Esophagus squamous epithelium (tissue), 4 donors: ENCODE data around the gene NUP133.

Source experiments
- POLR2A ChIP-seq, 4 donors: fragments of 450-650 bp; IDR thresholded peaks; one replicate each; pipeline ENCODE4 v1.6.1; 2017; ENCODE audit warnings: antibody characterized with exemption in 4 of 4, mild to moderate bottlenecking in 4 of 4, moderate library complexity in 3 of 4
- TF ChIP-seq, protein P1 (sequence below), 6 experiments: fragments of 450-650 bp in 4 of 6; fragments of 200-600 bp in 2 of 6; sonication (generic) in 2 of 6; IDR thresholded peaks; one replicate each; pipeline ENCODE4 v1.5.1; 2016 to 2019; ENCODE audit warnings: antibody characterized with exemption in 6 of 6, mild to moderate bottlenecking in 4 of 6, moderate library complexity in 4 of 6

DNA sequence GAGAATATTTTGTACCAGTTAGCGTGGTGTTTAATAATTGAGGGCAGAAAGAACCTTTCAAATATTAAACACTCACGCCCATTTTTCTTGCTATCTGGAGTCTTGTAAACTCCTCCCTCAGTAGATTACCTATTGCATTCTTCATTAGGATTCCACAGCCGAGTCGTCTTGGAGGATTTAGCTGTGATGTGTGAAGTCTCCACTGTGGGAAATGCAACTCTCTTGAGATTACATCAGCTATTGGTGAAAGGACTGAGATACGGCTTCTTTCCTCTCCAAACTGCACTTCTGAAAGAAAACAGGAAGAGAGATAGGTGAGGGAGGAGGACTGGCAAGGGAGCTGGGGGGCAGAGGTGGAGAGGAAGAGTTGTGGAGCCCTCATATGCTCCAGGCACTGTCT lies 110.4 kb downstream of the NUP133 start:
- no peak for TF ChIP-seq POLR2A (IDR thresholded peaks at IDR 0.05)
- TF ChIP-seq, protein P1, sequence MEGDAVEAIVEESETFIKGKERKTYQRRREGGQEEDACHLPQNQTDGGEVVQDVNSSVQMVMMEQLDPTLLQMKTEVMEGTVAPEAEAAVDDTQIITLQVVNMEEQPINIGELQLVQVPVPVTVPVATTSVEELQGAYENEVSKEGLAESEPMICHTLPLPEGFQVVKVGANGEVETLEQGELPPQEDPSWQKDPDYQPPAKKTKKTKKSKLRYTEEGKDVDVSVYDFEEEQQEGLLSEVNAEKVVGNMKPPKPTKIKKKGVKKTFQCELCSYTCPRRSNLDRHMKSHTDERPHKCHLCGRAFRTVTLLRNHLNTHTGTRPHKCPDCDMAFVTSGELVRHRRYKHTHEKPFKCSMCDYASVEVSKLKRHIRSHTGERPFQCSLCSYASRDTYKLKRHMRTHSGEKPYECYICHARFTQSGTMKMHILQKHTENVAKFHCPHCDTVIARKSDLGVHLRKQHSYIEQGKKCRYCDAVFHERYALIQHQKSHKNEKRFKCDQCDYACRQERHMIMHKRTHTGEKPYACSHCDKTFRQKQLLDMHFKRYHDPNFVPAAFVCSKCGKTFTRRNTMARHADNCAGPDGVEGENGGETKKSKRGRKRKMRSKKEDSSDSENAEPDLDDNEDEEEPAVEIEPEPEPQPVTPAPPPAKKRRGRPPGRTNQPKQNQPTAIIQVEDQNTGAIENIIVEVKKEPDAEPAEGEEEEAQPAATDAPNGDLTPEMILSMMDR (IDR thresholded peaks at IDR 0.05) = no peak
